Skin epidermis (tissue), 12 donors: ENCODE results near the gene FUOM.
A peak's percentile ranks its signal among the peaks of the same experiment; 100 is the strongest.
"Not testable (repeated sequence)": the region's sequence is repeated elsewhere in the genome, so short reads cannot be mapped to it uniquely, and the experiment has no call there.

Experiments used
- H3K27ac ChIP-seq, 21 experiments: fragments of 200-600 bp; sonication (generic) in 11 of 21; one replicate each; pipeline ENCODE4 v1.5.0; 2020; ENCODE audit warnings: mild to moderate bottlenecking in 3 of 21, inconsistent platforms in 2 of 21, moderate library complexity in 2 of 21
- H3K4me3 ChIP-seq, 7 experiments: fragments of 200-600 bp; sonication (generic) in 2 of 7; one replicate each; pipeline ENCODE4 v1.5.0; 2020; ENCODE audit warnings: inconsistent platforms in 2 of 7, mild to moderate bottlenecking in 2 of 7, moderate library complexity in 1 of 7

FUOM gene

DNA sequence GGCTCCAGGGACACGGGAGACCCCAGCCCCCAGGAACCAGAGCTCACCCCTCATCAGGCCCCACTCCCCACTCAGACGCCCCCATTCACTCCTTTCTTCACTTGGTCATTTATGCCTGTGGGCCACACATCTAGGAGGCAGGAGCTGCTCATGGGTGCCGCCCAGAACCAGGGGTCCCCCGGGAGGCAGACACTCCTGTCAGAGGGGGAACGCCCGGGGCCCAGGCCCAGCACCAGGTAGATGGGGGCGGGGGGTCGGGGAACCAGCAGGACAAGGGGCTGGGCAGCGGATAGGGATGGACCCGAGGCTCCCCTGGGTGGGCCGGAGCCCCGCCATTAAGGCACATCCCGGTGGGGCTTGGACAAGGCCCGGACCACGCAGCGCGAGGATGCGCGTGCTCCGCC lies 33.0 kb downstream of the FUOM start:
- no peak overlapping the region for H3K27ac ChIP-seq
- peak overlapping the region in 4 of 7 experiments; percentile 8 to 42 (median 19) for H3K4me3 ChIP-seq

DNA sequence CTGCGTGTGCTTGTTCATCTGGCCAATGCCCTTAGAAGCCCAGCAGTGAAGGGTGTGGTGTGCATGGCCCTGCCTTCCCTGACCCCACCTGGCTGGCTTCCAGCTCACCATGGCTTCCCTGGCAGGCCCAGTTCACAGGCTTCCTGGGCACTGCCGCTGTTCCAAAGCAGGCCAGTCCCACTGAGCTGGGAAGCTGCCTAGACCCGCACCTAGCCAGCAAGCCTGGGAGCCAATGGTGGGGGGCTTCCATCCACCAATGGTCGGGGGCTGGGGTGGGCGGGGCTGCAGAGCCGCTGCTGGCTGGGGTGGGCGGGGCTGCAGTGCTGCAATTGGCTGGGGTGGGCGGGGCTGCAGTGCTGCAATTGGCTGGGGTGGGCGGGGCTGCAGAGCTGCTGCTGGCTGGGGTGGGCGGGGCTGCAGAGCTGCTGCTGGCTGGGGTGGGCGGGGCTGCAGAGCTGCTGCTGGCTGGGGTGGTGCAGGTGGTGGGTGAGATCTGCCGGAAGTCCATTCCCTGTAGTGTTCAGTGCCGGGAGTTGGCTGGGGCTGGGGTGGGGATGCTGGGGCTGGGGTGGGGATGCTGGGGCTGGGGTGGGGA lies 33.5 kb downstream of the FUOM start:
- H3K4me3 ChIP-seq, result no peak overlapping the region
- no peak overlapping the region for H3K27ac ChIP-seq

DNA sequence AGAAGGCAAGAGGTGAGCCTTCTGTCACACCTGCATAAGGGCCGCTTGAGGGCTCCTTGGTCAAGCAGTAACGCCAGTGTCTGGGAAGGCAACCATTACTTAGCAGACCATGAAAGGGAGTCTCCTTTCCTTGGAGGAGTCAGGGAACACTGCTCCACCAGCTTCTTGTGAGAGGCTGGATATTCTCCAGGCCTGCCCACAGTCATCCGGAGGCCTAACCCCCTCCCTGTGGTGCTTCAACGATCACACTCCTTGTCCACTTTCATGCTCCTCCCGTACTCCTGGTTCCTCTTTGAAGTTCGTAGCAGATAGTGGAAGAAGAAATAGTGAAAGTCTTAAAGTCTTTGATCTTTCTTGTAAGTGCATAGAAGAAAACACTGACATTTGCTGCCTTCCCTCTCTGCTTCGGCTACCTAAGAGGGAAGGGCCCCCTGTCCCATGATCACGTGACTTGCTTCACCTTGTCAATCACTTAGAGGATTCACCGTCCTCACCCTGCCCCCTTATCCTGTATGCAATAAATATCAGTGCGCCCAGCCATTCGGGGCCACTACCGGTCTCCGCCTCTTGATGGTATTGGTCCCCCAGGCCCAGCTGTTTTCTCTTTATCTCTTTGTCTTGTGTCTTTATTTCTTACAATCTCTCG lies 35.6 kb downstream of the FUOM start:
- H3K4me3 ChIP-seq, H3K27ac ChIP-seq: not testable (repeated sequence)

DNA sequence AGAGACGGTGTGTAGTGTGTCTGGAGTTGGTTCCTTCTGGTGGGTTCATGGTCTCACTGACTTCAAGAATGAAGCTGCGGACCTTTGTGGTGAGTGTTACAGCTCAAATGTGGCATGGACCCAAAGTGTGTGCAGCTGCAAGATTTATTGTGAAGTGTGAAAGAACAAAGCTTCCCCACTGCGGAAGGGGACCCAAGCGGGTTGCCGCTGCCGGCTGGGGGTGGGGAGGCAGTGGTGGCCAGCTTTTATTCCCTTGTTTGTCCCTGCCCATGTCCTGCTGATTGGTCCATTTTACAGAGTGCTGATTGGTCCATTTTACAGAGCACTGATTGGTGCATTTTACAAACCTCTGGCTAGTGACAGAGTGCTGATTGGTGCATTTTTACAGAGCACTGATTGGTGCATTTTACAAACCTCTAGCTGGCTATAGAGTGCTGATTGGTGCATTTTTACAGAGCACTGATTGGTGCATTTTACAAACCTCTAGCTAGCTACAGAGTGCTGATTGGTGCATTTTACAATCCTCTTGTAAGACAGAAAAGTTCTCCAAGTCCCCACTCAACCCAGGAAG lies 36.9 kb downstream of the FUOM start:
- not testable (repeated sequence) for H3K27ac ChIP-seq, H3K4me3 ChIP-seq

DNA sequence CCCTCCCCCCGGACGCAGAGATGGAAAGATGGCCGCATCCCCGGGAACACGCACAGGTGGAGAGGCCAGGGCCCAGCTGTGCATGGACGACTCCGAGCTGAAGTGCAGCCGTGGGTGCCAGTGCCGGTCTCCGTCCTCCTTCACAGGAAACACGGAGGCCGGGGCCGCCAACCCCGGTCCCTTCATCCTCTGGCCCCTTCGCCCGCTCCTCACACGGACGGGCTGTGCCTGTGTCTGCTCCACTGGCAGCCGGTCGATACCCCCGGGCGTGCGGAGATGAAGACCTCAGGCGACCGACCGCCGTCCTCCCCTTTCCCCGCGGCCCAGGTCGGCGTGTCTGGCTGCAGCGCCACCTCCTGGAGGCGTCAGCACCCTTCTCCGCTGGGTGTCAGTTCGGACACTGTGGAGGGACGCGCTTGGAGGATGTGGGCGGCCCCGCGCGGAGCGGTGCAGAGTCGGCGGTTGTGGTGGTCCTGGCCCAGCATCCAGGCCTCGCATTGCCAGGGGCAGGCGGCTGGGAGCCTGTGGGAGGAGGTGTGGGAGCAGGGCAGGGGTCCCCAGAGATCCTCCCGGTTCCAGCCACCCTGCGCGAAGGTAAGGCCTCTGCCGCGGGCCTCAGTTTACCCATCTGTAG lies 39.2 kb downstream of the FUOM start:
- peak overlapping the region in 3 of 7 experiments; percentile 23 to 29 (median 25) for H3K4me3 ChIP-seq
- H3K27ac ChIP-seq, result peak overlapping the region in 1 of 21 experiments; percentile 22

DNA sequence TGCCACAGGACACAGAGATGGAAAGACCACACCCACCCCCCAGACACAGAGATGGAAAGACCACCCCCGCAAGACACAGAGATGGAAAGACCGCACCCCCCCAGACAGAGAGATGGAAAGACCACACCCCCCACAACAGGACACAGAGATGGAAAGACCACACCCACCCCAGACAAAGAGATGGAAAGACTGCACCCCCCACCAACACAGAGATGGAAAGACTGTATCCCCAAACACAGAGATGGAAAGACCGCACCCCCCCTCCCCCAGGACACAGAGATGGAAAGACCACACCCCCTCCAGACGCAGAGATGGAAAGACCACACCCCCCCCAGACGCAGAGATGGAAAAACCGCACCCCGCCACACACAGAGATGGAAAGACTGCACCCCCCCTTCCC lies 41.1 kb downstream of the FUOM start:
- Histone ChIP-seq H3K27ac (no peak overlapping the region), H3K4me3 (no peak overlapping the region)

DNA sequence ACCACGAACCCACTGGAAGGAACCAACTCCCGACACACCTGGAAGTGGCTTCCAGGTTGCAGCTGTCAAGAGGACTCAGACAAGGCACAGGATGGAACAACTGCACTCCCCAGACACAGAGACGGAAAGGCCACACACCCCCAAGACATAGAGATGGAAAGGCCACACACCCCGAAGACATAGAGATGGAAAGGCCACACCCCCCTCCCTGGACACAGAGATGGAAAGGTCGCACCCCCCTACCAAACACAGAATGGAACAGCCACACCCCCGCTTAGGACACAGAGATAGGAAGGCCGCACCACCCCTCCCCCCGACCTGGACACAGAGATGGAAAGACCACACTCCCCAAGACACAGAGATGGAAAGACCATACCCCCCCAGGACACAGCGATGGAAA lies 41.6 kb downstream of the FUOM start:
- H3K27ac ChIP-seq, result no peak overlapping the region
- H3K4me3 ChIP-seq, result no peak overlapping the region

DNA sequence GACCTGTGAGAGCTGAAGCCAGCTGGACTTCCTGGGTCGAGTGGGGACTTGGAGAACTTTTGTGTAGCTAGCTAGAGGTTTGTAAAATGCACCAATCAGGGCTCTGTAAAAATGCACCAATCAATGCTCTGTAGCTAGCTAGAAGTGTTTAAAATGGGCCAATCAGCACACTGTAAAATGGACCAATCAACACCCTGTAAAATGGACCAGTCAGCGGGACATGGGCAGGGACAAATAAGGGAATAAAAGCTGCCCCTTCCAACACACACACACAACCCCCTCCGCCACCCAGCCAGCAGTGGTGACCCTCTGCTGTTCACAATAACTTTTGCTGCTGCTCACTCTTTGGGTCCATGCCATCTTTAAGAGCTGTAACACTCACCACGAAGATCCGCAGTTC lies 42.0 kb downstream of the FUOM start:
- H3K27ac ChIP-seq, result no peak overlapping the region
- H3K4me3 ChIP-seq, result no peak overlapping the region

DNA sequence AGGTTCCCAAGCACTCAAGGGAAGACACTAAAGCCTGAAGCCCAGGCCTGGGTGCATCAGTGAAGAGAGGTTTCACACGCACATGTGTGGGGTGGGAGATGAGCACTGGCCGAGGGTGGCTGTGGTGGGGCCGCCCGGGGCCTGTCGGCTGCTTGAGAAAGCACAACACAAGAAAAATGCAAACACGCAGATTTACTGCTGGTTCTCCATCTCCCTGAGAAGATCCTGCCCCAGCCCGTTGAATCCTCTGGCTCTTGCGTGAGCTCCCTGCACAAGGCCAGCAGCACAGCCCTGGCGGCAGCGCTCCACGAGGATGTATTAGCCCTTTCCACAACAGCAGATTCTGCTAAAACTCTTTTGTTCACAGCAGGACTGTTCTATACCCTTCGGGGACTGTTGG lies 42.9 kb downstream of the FUOM start:
- Histone ChIP-seq H3K27ac (no peak overlapping the region), H3K4me3 (no peak overlapping the region)

DNA sequence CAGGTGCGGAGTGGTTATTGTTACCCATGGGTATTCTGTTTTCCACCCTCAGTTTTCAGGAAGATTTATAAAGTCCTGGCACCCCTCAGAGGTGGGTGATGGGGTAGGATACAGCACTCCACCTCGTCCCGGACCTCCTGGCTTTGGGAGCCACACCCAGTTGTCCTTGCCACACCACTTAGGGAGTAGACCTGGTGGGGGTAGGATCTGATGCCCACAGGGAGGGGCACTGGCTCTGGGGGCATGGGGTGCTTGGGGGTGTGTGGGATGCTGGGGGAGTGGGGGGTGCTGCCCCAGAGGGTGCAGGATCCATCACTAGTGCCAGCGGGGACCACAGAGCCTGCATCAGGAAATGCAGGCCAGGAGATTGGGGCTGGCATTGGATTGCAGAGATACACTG lies 44.6 kb downstream of the FUOM start:
- no peak overlapping the region for H3K4me3 ChIP-seq
- no peak overlapping the region for H3K27ac ChIP-seq

DNA sequence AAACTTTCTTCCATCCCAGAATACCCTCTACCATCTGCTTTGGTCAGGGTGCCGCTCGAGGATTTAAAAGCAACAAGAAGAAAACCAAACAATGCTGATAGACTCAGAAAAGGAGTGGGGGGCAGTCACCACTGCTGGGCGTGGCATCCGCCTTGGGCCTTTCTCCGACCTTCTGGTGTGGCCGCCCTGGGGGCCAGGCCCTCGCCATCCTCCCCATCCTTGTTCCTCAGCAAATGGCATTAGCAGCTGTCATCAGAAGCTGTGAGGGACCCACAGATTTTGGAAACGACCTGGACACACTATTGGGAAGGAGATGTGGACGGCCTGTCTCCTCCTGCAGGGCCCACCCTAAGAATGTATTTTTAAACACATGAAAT lies 45.1 kb downstream of the FUOM start:
- Histone ChIP-seq H3K4me3 (no peak overlapping the region), H3K27ac (no peak overlapping the region)

DNA sequence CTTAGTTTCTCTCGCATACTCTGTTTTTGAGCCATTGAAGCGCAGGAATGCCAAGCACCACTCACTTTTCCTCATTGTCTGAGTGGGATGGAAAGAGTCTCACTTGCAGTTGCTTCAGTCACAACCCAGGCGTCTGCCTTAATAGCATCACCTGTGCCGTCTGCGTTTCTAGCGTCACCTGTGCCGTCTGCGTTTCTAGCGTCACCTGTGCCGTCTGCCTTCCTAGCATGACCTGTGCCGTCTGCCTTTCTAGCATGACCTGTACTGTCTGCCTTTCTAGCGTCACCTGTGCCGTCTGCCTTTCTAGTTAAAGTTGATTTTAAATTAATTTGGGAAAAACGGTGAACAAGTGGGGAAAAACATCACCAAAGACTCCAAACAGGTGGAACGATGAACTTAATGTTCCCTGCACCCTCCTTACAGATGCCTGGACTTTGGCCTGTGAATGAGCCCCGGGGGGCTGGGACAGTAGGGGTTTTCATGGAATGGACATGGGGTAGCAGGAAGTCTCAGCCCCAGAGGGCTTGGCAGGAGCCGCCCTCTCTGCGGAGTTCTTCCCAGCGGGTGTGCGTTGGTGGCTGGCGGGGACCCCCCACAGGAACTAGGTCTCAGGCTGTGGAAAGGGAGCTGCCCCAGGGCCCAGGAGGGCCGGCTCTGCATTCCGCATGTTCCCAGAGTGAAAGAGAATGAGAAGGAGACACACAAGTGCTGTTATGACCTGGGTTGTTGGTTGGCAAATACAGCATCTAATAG lies 45.6 kb downstream of the FUOM start:
- H3K27ac ChIP-seq, result no peak overlapping the region
- H3K4me3 ChIP-seq, result no peak overlapping the region

DNA sequence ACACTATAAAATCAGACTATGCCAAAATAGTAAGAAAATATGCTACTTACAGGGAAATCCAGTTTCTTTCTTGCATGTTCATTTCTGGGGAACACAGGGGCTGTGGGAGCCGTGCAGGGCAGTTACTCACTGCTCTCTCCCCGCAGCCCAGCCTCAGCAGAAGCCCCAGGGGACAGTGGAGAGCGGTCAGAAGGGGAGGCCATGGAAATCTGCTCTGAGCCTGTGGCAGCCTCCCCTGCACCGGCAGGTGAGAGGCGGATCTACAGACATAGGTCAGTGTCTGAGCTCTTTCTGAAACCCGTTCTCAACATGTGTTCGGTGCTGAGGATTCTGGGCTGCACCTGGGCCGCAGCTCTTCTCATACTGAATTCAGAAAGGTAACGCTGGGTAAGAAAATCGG lies 46.2 kb downstream of the FUOM start:
- Histone ChIP-seq H3K4me3 (no peak overlapping the region), H3K27ac (no peak overlapping the region)

DNA sequence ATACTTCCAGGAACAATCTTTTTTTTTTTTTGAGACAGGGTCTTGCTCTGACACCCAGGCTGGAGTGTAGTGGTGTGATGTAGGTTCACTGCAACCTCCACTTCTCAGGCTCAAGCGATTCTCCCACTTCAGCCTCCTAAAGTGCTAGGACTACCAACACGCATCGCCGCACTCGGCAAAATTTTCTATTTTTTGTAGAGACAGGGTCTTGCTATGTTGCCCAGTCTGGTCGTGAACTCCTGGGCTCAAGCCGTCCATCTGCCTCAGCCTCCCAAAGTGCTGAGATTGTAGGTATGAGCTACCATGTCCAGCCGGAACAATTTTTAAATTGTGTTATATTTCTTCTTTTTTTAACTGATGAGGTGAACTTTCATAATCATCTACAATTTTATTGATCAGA lies 47.0 kb downstream of the FUOM start:
- Histone ChIP-seq H3K4me3 (no peak overlapping the region), H3K27ac (no peak overlapping the region)

DNA sequence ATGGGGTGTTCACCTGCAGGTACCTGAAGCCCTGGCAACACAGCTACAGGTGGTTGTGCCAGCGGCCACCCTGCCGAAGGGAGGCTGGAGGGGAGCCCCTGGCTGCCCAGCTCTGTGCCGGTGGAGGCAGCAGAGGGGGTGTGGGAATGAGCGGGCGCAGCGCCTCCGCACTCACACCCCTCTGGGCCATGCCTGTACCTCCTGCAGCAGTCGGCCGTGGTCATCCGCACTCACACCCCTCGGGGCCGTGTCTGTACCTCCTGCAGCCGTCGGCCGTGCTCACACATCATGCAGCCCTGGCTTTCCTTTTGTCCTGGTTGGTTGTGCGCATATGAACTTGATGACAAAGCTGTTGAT lies 47.4 kb downstream of the FUOM start:
- H3K4me3 ChIP-seq, result no peak overlapping the region
- no peak overlapping the region for H3K27ac ChIP-seq

DNA sequence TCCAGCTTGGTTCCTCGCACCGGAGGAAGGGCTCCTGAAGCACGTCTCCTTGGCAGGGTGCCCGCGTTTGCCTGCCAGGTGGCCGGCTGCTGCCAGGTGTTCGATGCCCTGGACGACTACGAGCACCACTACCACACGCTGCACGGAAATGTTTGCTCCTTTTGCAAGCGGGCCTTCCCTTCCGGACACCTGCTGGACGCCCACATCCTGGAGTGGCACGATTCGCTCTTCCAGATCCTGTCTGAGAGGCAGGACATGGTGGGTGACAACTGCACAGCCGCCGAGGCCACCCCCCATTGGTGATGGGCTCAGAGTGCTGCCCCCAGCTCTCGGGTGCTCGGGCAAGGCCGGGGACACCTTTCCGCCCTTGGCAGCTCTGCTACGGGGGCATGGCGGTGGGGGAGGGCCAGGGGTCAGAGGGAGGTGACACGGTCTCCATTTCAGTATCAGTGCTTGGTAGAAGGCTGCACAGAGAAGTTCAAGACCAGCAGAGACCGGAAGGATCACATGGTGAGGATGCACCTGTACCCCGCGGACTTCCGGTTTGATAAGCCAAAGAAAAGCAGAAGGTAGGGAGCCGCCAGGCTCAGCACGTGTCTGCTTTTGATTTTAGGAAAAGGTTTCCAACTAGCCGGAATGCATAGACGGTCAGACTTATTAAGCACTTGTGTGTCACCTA lies 48.0 kb downstream of the FUOM start:
- peak overlapping the region in 4 of 7 experiments; percentile 84 to 100 (median 92) for H3K4me3 ChIP-seq
- H3K27ac ChIP-seq, result no peak overlapping the region

DNA sequence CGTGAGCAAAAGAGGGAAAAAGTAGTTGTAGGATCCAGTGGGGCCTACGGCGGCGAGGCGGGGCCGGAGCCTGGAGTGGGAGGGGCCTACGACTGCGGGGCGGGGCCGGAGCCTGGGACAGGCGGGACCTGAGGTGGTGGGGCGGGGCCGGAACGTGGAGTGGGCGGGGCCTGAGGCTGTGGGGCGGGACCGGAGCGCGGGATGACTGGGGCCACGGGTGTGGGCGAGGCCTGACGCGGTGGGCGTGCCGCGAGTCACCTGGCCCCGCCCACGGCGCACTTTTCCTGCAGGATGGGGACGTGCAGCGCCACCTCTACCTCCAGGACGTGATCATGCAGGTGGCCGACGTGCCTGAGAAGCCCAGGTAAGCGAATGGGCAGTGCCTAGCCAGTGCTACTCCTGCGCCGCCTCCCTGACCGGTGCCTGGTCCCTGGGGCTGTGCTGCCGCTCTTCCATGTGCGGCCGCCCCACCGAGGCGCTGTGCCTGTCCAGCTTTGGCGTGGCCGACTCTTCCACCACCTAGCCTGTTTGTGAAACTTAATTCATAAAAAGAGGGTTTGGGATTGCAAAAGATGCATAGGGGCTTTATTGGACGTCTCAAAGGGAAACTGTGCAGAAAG lies 48.6 kb downstream of the FUOM start:
- Histone ChIP-seq H3K4me3 (peak overlapping the region; percentile 69 to 100 (median 95)), H3K27ac (peak overlapping the region; percentile 88 to 100 (median 98))

DNA sequence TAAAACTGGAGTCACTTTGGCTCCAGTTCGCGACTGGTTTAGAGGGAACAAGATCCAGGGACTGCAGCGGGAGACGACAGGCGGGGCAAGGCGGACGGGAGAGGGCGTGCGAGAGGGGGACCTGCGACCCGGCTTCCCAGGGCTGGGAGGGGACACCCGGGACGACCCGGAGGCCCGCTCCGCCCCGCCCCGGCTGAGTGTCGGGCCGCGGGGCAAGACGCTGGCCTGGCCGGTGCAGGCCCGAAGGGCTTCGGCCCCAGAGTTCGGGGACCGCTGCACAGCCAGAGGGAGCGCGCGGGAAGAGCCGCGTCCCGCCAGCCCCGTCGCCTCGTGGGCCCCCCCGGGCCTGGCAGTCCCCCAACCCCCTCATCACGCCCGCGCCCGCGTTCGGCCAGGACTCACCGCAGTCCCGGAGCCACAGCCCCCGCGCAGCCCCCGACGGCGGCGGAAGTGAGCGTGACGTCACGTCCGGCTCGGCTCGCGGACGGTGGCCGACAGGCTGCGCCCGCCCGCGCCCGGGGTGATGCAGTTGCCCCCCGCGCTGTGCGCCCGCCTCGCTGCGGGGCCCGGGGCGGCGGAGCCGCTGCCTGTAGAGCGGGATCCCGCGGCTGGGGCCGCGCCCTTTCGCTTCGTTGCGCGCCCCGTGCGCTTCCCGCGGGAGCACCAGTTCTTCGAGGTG lies 49.3 kb downstream of the FUOM start, which contains the start of the genes TUBGCP2 and ZNF511:
TUBGCP2 (minus strand) TSS at position 452 of the 679 bp plus-strand sequence. CDS start 5,931 bp downstream, outside the sequence.
ZNF511 (plus strand) TSS at position 494 of the 679 bp plus-strand sequence; CDS start at position 524, 30 bp downstream.
- Histone ChIP-seq H3K27ac (peak within 1 kb of the TSS; percentile 88 to 100 (median 98)), H3K4me3 (peak within 1 kb of the TSS; percentile 69 to 100 (median 95))
